Left lung (tissue), 10 donors: ENCODE results near the gene RERE. TPM values are rescaled to one million over a fixed set of nuclear protein-coding genes. Genes with fewer than 3 reads are reported as not detected.
A peak's percentile ranks its signal among the peaks of the same experiment; 100 is the strongest.

Source experiments
- ATAC-seq: fragments of 200-7000 bp; cut with Tn5 transposase; one replicate; pipeline ENCODE4 v1.9.1; 2020; ENCODE audit warnings: moderate library complexity
- DNase-seq, 4 donors: peaks; one replicate each; pipeline ENCODE4 v3.0.0-alpha.2; 2013 to 2020
- H3K27ac ChIP-seq, 2 donors: fragments of 200-600 bp; sonication (generic) in 1 of 2; one replicate each; pipeline versions ENCODE4 v1.5.0 to v1.8.0; 2020 to 2021
- H3K27me3 ChIP-seq, 2 donors: fragments of 200-600 bp; sonication (generic) in 1 of 2; one replicate each; pipeline versions ENCODE4 v1.5.0 to v1.8.0; 2020 to 2021
- H3K36me3 ChIP-seq, 2 donors: fragments of 200-600 bp; sonication (generic) in 1 of 2; one replicate each; pipeline versions ENCODE4 v1.5.0 to v1.8.0; 2020 to 2021
- H3K4me1 ChIP-seq, 2 donors: fragments of 200-600 bp; one replicate each; pipeline ENCODE4 v1.8.0; 2021
- H3K4me3 ChIP-seq, 2 donors: fragments of 200-600 bp; sonication (generic) in 1 of 2; one replicate each; pipeline versions ENCODE4 v1.5.0 to v1.8.0; 2020 to 2021; ENCODE audit warnings: mild to moderate bottlenecking in 1 of 2
- H3K9me3 ChIP-seq, 2 donors: fragments of 200-600 bp; sonication (generic) in 1 of 2; one replicate each; pipeline versions ENCODE4 v1.5.0 to v1.8.0; 2020 to 2021
- intact Hi-C, 2 donors: fragments of 100-400 bp; cut with DNase I; formaldehyde crosslinking; loops; one replicate each; pipeline versions ENCODE4 v1.11.2 to v1.14.2; 2022
- polyA plus RNA-seq, 6 donors: library from polyadenylated mRNA; unstranded; fragments of 120-200 nt; gene quantifications; one replicate each; pipeline ENCODE4 v1.2.1, GENCODE V29; 2013; ENCODE audit not compliant: insufficient read length in 6 of 6
- total RNA-seq, 2 donors: library from RNA; stranded (reverse); fragmentation: NEBNext Ultra II Directional; extraction: Animal tissue kit (Norgen Biotek cat#: 25700); gene quantifications; one replicate each; pipeline ENCODE4 v1.2.1, GENCODE V29; 2021
- TF ChIP-seq, protein P1 (sequence below), 2 donors: fragments of 200-600 bp; sonication (generic) in 1 of 2; IDR thresholded peaks; one replicate each; pipeline versions ENCODE4 v1.5.0 to v1.8.0; 2021; ENCODE audit warnings: antibody characterized with exemption in 2 of 2
- donor health status: DM: no; HTN: yes; CAD: no.
- donor health status: DM: no; HTN: no; CAD: no.

Gene RERE
- total and polyA plus RNA-seq, 8 donors = 73.3 to 135 (median 130) TPM

- TF ChIP-seq, protein P1, sequence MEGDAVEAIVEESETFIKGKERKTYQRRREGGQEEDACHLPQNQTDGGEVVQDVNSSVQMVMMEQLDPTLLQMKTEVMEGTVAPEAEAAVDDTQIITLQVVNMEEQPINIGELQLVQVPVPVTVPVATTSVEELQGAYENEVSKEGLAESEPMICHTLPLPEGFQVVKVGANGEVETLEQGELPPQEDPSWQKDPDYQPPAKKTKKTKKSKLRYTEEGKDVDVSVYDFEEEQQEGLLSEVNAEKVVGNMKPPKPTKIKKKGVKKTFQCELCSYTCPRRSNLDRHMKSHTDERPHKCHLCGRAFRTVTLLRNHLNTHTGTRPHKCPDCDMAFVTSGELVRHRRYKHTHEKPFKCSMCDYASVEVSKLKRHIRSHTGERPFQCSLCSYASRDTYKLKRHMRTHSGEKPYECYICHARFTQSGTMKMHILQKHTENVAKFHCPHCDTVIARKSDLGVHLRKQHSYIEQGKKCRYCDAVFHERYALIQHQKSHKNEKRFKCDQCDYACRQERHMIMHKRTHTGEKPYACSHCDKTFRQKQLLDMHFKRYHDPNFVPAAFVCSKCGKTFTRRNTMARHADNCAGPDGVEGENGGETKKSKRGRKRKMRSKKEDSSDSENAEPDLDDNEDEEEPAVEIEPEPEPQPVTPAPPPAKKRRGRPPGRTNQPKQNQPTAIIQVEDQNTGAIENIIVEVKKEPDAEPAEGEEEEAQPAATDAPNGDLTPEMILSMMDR (IDR thresholded peaks at IDR 0.05) = no peak
- no peak overlapping the region for H3K27ac ChIP-seq
- H3K36me3 ChIP-seq = no peaks in the 10 kb centered on the region
- H3K9me3 ChIP-seq = no peaks in the 10 kb centered on the region
- intact Hi-C loops = no loop called here
- no peak overlapping the region for H3K4me3 ChIP-seq
- ATAC-seq (no peak), DNase-seq (peak in 1 of 4 donors; percentile 27)
- no peaks in the 10 kb centered on the region for H3K4me1 ChIP-seq
- H3K27me3 ChIP-seq = no peaks in the 10 kb centered on the region
Measured at GRCh38 chr1:8328271-8328670, 489.2 kb downstream of the RERE start.

DNA sequence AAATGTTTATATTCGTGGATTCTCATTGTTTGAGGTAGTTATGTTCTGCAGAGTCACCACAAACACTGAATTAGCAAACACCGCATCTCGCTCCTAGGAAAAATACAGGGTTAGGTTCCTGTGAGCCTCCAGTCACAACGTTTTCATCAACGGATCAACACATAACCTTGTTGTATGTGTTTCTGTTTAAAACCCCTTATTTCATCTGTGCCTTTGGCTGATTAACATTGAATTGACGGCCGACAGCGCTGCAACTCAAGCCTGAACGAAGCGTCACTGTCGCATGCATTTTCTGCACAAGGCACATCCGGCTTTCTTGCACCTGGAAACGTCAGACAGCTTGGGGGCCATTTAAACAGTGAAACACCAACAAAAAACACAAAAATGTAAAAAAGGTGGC, 491.2 kb downstream of the RERE start:
- H3K27me3 ChIP-seq = no peaks in the 10 kb centered on the region
- H3K4me1 ChIP-seq = no peaks in the 10 kb centered on the region
- H3K27ac ChIP-seq = no peak overlapping the region
- ATAC-seq (no peak), DNase-seq (no peak)
- H3K4me3 ChIP-seq = no peak overlapping the region
- no peaks in the 10 kb centered on the region for H3K9me3 ChIP-seq
- intact Hi-C loops = no loop called here
- TF ChIP-seq, protein P1 (IDR thresholded peaks at IDR 0.05) = no peak
- no peaks in the 10 kb centered on the region for H3K36me3 ChIP-seq

GRCh38 chr1:8325771-8326170, 491.7 kb downstream of the RERE start:
- intact Hi-C loops = no loop called here
- no peak overlapping the region for H3K4me3 ChIP-seq
- H3K27ac ChIP-seq = no peak overlapping the region
- no peak for ATAC-seq
- no peak for DNase-seq
- H3K27me3 ChIP-seq = no peaks in the 10 kb centered on the region
- no peaks in the 10 kb centered on the region for H3K9me3 ChIP-seq
- TF ChIP-seq, protein P1 (IDR thresholded peaks at IDR 0.05) = no peak
- H3K4me1 ChIP-seq = no peaks in the 10 kb centered on the region
- H3K36me3 ChIP-seq = no peaks in the 10 kb centered on the region

- ATAC-seq (no peak), DNase-seq (no peak)
- no peaks in the 10 kb centered on the region for H3K4me1 ChIP-seq
- no peaks in the 10 kb centered on the region for H3K36me3 ChIP-seq
- H3K4me3 ChIP-seq = no peak overlapping the region
- no peak overlapping the region for H3K27ac ChIP-seq
- TF ChIP-seq, protein P1 (IDR thresholded peaks at IDR 0.05) = no peak
- no peaks in the 10 kb centered on the region for H3K9me3 ChIP-seq
- peaks cover 0 to 5% of the 10 kb centered on the region in 2 donors for H3K27me3 ChIP-seq
- intact Hi-C loops = no loop called here
Measured at GRCh38 chr1:8324176-8324810, 493.1 kb downstream of the RERE start.

DNA sequence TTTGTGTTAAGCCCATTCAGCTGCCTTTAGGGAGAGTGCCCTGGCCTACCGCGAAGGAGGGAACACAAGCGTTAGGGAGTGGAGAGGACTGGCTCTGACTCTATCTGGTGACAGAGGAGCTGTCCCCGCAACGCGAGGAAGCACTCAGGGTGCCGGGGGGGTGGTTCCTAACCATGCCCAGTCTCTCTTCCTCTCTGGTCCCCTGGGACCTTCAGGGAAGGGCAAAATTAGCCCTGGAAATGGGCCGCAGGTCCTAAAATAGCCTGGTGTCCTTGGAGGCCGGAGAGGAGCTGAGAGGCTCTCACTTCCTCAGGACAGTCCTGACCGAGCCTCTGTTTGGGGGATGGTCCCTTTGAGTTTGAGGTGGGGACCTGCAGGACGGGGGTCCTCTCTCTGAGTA, 493.7 kb downstream of the RERE start:
- H3K4me1 ChIP-seq = no peaks in the 10 kb centered on the region
- TF ChIP-seq, protein P1 (IDR thresholded peaks at IDR 0.05) = no peak
- no peak for ATAC-seq
- intact Hi-C loops = no loop called here
- H3K36me3 ChIP-seq = no peaks in the 10 kb centered on the region
- H3K27me3 ChIP-seq = peaks cover 0 to 11% of the 10 kb centered on the region in 2 donors
- no peak overlapping the region for H3K27ac ChIP-seq
- no peak overlapping the region for H3K4me3 ChIP-seq
- DNase-seq = no peak
- H3K9me3 ChIP-seq = no peaks in the 10 kb centered on the region
